ENCODE data around the gene ARHGAP26. TPM values are rescaled to one million over a fixed set of nuclear protein-coding genes. Genes with fewer than 3 reads are reported as not detected.

Gene ARHGAP26
- total and polyA plus RNA-seq, 7 donors: 2.5 to 28.7 (median 12.0) TPM

- ATAC-seq (no peak), DNase-seq (no peak)
- no peak for TF ChIP-seq CTCF (IDR thresholded peaks at IDR 0.05)
- 74 to 93% (median 82%) methylated on average over 12 of the region's 12 CpGs for WGBS, 3 donors
- intact Hi-C loops (cut with DNase I): loop anchor here in 1 of 2 donors (5.0 kb wide), 1 partner anchor 36 kb away; no protein-coding TSS in a partner anchor
- Histone ChIP-seq H3K9me3 (no peaks in the 10 kb centered on the region), H3K4me3 (no peak overlapping the region), H3K36me3 (ENCODE audit: insufficient read depth in 1 of 2, low read depth in 1 of 2) (no peaks in the 10 kb centered on the region), H3K27me3 (ENCODE audit: insufficient read depth in 3 of 3, low read length in 2 of 3) (no peaks in the 10 kb centered on the region), H3K27ac (peak overlapping the region; percentile 85), H3K4me1 (peaks cover 23% of the 10 kb centered on the region)
Observed at GRCh38 chr5:143173139-143173889, 403.1 kb downstream of the ARHGAP26 start.

GRCh38 chr5:143174714-143175398, 404.7 kb downstream of the ARHGAP26 start:
- no peak for ATAC-seq
- Histone ChIP-seq H3K27ac (peak overlapping the region; percentile 85), H3K4me1 (peaks cover 28% of the 10 kb centered on the region), H3K27me3 (ENCODE audit: insufficient read depth in 3 of 3, low read length in 2 of 3) (no peaks in the 10 kb centered on the region), H3K9me3 (no peaks in the 10 kb centered on the region), H3K4me3 (no peak overlapping the region), H3K36me3 (ENCODE audit: insufficient read depth in 1 of 2, low read depth in 1 of 2) (no peaks in the 10 kb centered on the region)
- intact Hi-C loops (cut with DNase I): loop anchor here (5.0 kb wide), 3 partner anchors 33 to 227 kb away; partner anchors contain the start of gene NR3C1 (in 1 of the 2)
- DNase-seq: no peak
- 32 to 71% (median 50%) methylated on average over 1 of the region's 1 CpG for WGBS, 3 donors
- no peak for TF ChIP-seq CTCF (IDR thresholded peaks at IDR 0.05)

GRCh38 chr5:143176048-143176447, 405.9 kb downstream of the ARHGAP26 start:
- Histone ChIP-seq H3K27ac (peak overlapping the region; percentile 85), H3K4me3 (no peak overlapping the region), H3K4me1 (peaks cover 28% of the 10 kb centered on the region), H3K27me3 (ENCODE audit: insufficient read depth in 3 of 3, low read length in 2 of 3) (no peaks in the 10 kb centered on the region), H3K9me3 (no peaks in the 10 kb centered on the region), H3K36me3 (ENCODE audit: insufficient read depth in 1 of 2, low read depth in 1 of 2) (no peaks in the 10 kb centered on the region)
- TF ChIP-seq CTCF (IDR thresholded peaks at IDR 0.05): no peak
- 41 to 48% (median 42%) methylated on average over 3 of the region's 3 CpGs for WGBS, 3 donors
- ATAC-seq (peak; percentile 60 to 86 (median 78)), DNase-seq (no peak)
- intact Hi-C loops (cut with DNase I): loop anchor here (5.0 kb wide), 2 partner anchors 34 to 226 kb away; partner anchors contain the start of gene NR3C1 (in 1 of the 2)

GRCh38 chr5:143177263-143177983, 407.2 kb downstream of the ARHGAP26 start:
- intact Hi-C loops (cut with DNase I): loop anchor here (5.0 kb wide), 2 partner anchors 35 to 225 kb away; partner anchors contain the start of gene NR3C1 (in 1 of the 2)
- Histone ChIP-seq H3K9me3 (no peaks in the 10 kb centered on the region), H3K27ac (peak overlapping the region; percentile 85), H3K4me1 (peaks cover 33% of the 10 kb centered on the region), H3K27me3 (ENCODE audit: insufficient read depth in 3 of 3, low read length in 2 of 3) (no peaks in the 10 kb centered on the region), H3K36me3 (ENCODE audit: insufficient read depth in 1 of 2, low read depth in 1 of 2) (no peaks in the 10 kb centered on the region), H3K4me3 (no peak overlapping the region)
- ATAC-seq: peak; percentile 85 to 88 (median 87)
- 26 to 68% (median 34%) methylated on average over 9 of the region's 9 CpGs for WGBS, 3 donors
- peak in 1 of 2 donors; percentile 77 for DNase-seq
- no peak for TF ChIP-seq CTCF (IDR thresholded peaks at IDR 0.05)
